WTC11 (cell line): ENCODE measurements around the gene SENP3. TPM values are rescaled to one million over a fixed set of nuclear protein-coding genes. Genes with fewer than 3 reads are reported as not detected.

Source experiments
- ATAC-seq: fragments of 200-7000 bp; cut with Tn5 transposase; 2 replicates; pipeline ENCODE4 v1.10.0; 2021; ENCODE audit warnings: mild to moderate bottlenecking, moderate library complexity
- CTCF ChIA-PET: fragments of 300-600 bp; sonication (Branson Sonifier 250); formaldehyde crosslinking; loops from one replicate; lab custom pipeline; 2021; ENCODE audit warnings: antibody characterized with exemption; lab: Charles Lee
- POLR2A ChIA-PET: fragments of 350-600 bp; sonication (Branson Sonifier 250); formaldehyde crosslinking; loops from one replicate; lab custom pipeline; 2021; ENCODE audit warnings: antibody characterized with exemption; lab: Charles Lee
- DNase-seq: peaks from one replicate; pipeline ENCODE4 v3.0.0; 2021; ENCODE audit warnings: low spot score
- H3K27ac Mint-ChIP-seq: 2 replicates; pipeline ENCODE4 v1.8.0; 2021; ENCODE audit warnings: mixed read lengths
- H3K27me3 Mint-ChIP-seq: 2 replicates; pipeline ENCODE4 v1.8.0; 2021; ENCODE audit warnings: low read depth, mild to moderate bottlenecking, moderate library complexity, mixed read lengths
- H3K36me3 Mint-ChIP-seq: 2 replicates; pipeline ENCODE4 v1.8.0; 2021; ENCODE audit warnings: mixed read lengths
- H3K4me1 Mint-ChIP-seq: 2 replicates; pipeline ENCODE4 v1.8.0; 2022; ENCODE audit warnings: mixed read lengths
- H3K4me3 Mint-ChIP-seq: 2 replicates; pipeline ENCODE4 v1.8.0; 2021; ENCODE audit warnings: mild to moderate bottlenecking, moderate library complexity, mixed read lengths
- H3K9me3 Mint-ChIP-seq: 2 replicates; pipeline ENCODE4 v1.8.0; 2021; ENCODE audit warnings: mixed read lengths
- ATF3 ChIP-seq: sonication (generic); formaldehyde crosslinking; conservative IDR thresholded peaks from 2 replicates; pipeline ENCODE4 v1.8.1; 2022; ENCODE audit warnings: mild to moderate bottlenecking, missing genetic modification reagents
- ETV6 ChIP-seq: sonication (generic); formaldehyde crosslinking; IDR thresholded peaks from 2 replicates; pipeline ENCODE4 v1.8.1; 2022; ENCODE audit warnings: mild to moderate bottlenecking, missing genetic modification reagents
- GABPB1 ChIP-seq: sonication (generic); formaldehyde crosslinking; IDR thresholded peaks from 2 replicates; pipeline ENCODE4 v1.8.1; 2023; ENCODE audit warnings: mild to moderate bottlenecking, missing genetic modification reagents
- NFYB ChIP-seq: sonication (generic); formaldehyde crosslinking; conservative IDR thresholded peaks from 2 replicates; pipeline ENCODE4 v1.8.0; 2022; ENCODE audit warnings: low read depth, missing genetic modification reagents
- PRDM15 ChIP-seq: sonication (generic); formaldehyde crosslinking; IDR thresholded peaks from 2 replicates; pipeline ENCODE4 v1.8.0; 2022; ENCODE audit warnings: missing genetic modification reagents
- STAT6 ChIP-seq: sonication (generic); formaldehyde crosslinking; conservative IDR thresholded peaks from 2 replicates; pipeline ENCODE4 v1.8.1; 2023; ENCODE audit warnings: mild to moderate bottlenecking, low read depth, missing genetic modification reagents, moderate library complexity
- TCF7 ChIP-seq: sonication (generic); formaldehyde crosslinking; IDR thresholded peaks from 2 replicates; pipeline ENCODE4 v1.8.0; 2022; ENCODE audit warnings: mild to moderate bottlenecking, low read depth, missing genetic modification reagents, moderate library complexity
- ZBTB21 ChIP-seq: sonication (generic); formaldehyde crosslinking; IDR thresholded peaks from 2 replicates; pipeline ENCODE4 v1.8.1; 2023; ENCODE audit warnings: mild to moderate bottlenecking, missing genetic modification reagents, borderline replicate concordance
- ZNF138 ChIP-seq: sonication (generic); formaldehyde crosslinking; conservative IDR thresholded peaks from 2 replicates; pipeline ENCODE4 v1.8.1; 2022; ENCODE audit warnings: mild to moderate bottlenecking, moderate library complexity, missing genetic modification reagents
- ZNF281 ChIP-seq: sonication (generic); formaldehyde crosslinking; IDR thresholded peaks from 2 replicates; pipeline ENCODE4 v1.8.0; 2023; ENCODE audit warnings: mild to moderate bottlenecking, missing genetic modification reagents
- total RNA-seq: library from RNA; stranded (reverse); gene quantifications from 3 replicates; pipeline ENCODE4 v1.2.3, GENCODE V29; 2021

SENP3 gene
- total RNA-seq, 1 experiment from 2014 or later, result 85.4 TPM

GRCh38 chr17:7574176-7574953 lies 12.6 kb downstream of the SENP3 start:
- peak overlapping the region; percentile 93 for H3K4me3 Mint-ChIP-seq

GRCh38 chr17:7575481-7575883 lies 13.8 kb downstream of the SENP3 start:
- ChIA-PET CTCF (interaction anchor here (1.6 kb wide), 1 partner anchor 12 kb away, joined by 4 read pairs; no protein-coding TSS in a partner anchor), POLR2A (interaction anchor here (0.7 to 1.3 kb wide), 3 partner anchors 9 to 15 kb away, joined by 3 read pairs; partner anchors contain the start of gene SOX15)
- Mint-ChIP-seq H3K4me3 (peak overlapping the region; percentile 93), H3K36me3 (peaks cover 67% of the 10 kb centered on the region), H3K27me3 (no peaks in the 10 kb centered on the region), H3K4me1 (peaks cover 59% of the 10 kb centered on the region), H3K27ac (peak overlapping the region; percentile 92), H3K9me3 (no peaks in the 10 kb centered on the region)
- DNase-seq, result no peak
- ATAC-seq, result no peak
- TF ChIP-seq TCF7 (CRISPR knock-in tag) (no peak), NFYB (CRISPR knock-in tag) (no peak), ZNF281 (CRISPR knock-in tag) (no peak)

More at GRCh38 chr17:7574176-7574953, 12.6 kb downstream of the SENP3 start:
- TF ChIP-seq GABPB1 (CRISPR knock-in tag) (no peak), STAT6 (CRISPR knock-in tag) (no peak), NFYB (CRISPR knock-in tag) (no peak), ATF3 (CRISPR knock-in tag) (no peak), ZNF138 (CRISPR knock-in tag) (0 out of 2 replicates have a peak, but pooled peaks have one; percentile 31), ETV6 (no peak), PRDM15 (CRISPR knock-in tag) (no peak), ZBTB21 (no peak)
- no peak for DNase-seq
- ChIA-PET CTCF (interaction anchor here (1.5 to 1.7 kb wide), 2 partner anchors 14 to 15 kb away, joined by 5 to 10 read pairs; no protein-coding TSS in a partner anchor), POLR2A (interaction anchor here (0.9 to 3.5 kb wide), 6 partner anchors 9 to 137 kb away, joined by 3 to 22 read pairs (median 6); partner anchors contain the start of genes ATP1B2, MPDU1, SLC35G6 and SOX15)
- ATAC-seq, result no peak
- Mint-ChIP-seq H3K4me1 (peaks cover 58% of the 10 kb centered on the region), H3K27me3 (no peaks in the 10 kb centered on the region), H3K27ac (peak overlapping the region; percentile 92), H3K9me3 (no peaks in the 10 kb centered on the region), H3K36me3 (peaks cover 77% of the 10 kb centered on the region)
